Measurements from ENCODE around the gene IP6K1.

- TF ChIP-seq, protein P1, sequence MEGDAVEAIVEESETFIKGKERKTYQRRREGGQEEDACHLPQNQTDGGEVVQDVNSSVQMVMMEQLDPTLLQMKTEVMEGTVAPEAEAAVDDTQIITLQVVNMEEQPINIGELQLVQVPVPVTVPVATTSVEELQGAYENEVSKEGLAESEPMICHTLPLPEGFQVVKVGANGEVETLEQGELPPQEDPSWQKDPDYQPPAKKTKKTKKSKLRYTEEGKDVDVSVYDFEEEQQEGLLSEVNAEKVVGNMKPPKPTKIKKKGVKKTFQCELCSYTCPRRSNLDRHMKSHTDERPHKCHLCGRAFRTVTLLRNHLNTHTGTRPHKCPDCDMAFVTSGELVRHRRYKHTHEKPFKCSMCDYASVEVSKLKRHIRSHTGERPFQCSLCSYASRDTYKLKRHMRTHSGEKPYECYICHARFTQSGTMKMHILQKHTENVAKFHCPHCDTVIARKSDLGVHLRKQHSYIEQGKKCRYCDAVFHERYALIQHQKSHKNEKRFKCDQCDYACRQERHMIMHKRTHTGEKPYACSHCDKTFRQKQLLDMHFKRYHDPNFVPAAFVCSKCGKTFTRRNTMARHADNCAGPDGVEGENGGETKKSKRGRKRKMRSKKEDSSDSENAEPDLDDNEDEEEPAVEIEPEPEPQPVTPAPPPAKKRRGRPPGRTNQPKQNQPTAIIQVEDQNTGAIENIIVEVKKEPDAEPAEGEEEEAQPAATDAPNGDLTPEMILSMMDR (IDR thresholded peaks at IDR 0.05), result no peak
- TF ChIP-seq POLR2A (IDR thresholded peaks at IDR 0.05), result no peak
- TF ChIP-seq EP300 (IDR thresholded peaks at IDR 0.05), result no peak
Measured at GRCh38 chr3:49787536-49787935, 1.2 kb upstream of the IP6K1 start.
